Parathyroid adenoma (tissue), 2 donors: ENCODE results near the gene UTP18.
"Not testable (repeated sequence)": the region's sequence is repeated elsewhere in the genome, so short reads cannot be mapped to it uniquely, and the experiment has no call there.

Source experiments
- H2AFZ ChIP-seq: fragments of 300-600 bp; sonication (generic); one replicate; pipeline ENCODE4 v1.7.0; 2017; ENCODE audit warnings: antibody characterized with exemption, mild to moderate bottlenecking
- H3K27ac ChIP-seq: fragments of 300-600 bp; sonication (generic); one replicate; pipeline ENCODE4 v1.7.0; 2017
- H3K27me3 ChIP-seq: fragments of 300-600 bp; sonication (generic); one replicate; pipeline ENCODE4 v1.7.0; 2017; ENCODE audit warnings: low read length; ENCODE audit not compliant: control insufficient read depth, insufficient read depth
- H3K36me3 ChIP-seq: fragments of 300-600 bp; sonication (generic); one replicate; pipeline ENCODE4 v1.7.0; 2017; ENCODE audit warnings: low read length; ENCODE audit not compliant: control insufficient read depth, insufficient read depth
- H3K4me1 ChIP-seq: fragments of 300-600 bp; sonication (generic); one replicate; pipeline ENCODE4 v1.7.0; 2017; ENCODE audit warnings: control low read depth
- H3K4me2 ChIP-seq: fragments of 300-600 bp; sonication (generic); one replicate; pipeline ENCODE4 v1.7.0; 2017; ENCODE audit warnings: low read length
- H3K4me3 ChIP-seq: fragments of 300-600 bp; sonication (generic); one replicate; pipeline ENCODE4 v1.7.0; 2017; ENCODE audit warnings: low read depth, low read length
- H3K79me2 ChIP-seq: fragments of 300-600 bp; sonication (generic); one replicate; pipeline ENCODE4 v1.7.0; 2017; ENCODE audit warnings: control low read depth
- H3K9ac ChIP-seq: fragments of 300-600 bp; sonication (generic); one replicate; pipeline ENCODE4 v1.7.0; 2017; ENCODE audit warnings: mild to moderate bottlenecking
- H3K9me3 ChIP-seq: fragments of 300-600 bp; sonication (generic); one replicate; pipeline ENCODE4 v1.7.0; 2017; ENCODE audit warnings: low read length; ENCODE audit not compliant: control insufficient read depth
- TF ChIP-seq, protein P1 (sequence below): fragments of 300-600 bp; sonication (generic); IDR thresholded peaks from one replicate; pipeline ENCODE4 v1.7.0; 2017; ENCODE audit warnings: antibody characterized with exemption, mild to moderate bottlenecking
- donor health status: primary hyperparathyroidism.

UTP18 gene

DNA sequence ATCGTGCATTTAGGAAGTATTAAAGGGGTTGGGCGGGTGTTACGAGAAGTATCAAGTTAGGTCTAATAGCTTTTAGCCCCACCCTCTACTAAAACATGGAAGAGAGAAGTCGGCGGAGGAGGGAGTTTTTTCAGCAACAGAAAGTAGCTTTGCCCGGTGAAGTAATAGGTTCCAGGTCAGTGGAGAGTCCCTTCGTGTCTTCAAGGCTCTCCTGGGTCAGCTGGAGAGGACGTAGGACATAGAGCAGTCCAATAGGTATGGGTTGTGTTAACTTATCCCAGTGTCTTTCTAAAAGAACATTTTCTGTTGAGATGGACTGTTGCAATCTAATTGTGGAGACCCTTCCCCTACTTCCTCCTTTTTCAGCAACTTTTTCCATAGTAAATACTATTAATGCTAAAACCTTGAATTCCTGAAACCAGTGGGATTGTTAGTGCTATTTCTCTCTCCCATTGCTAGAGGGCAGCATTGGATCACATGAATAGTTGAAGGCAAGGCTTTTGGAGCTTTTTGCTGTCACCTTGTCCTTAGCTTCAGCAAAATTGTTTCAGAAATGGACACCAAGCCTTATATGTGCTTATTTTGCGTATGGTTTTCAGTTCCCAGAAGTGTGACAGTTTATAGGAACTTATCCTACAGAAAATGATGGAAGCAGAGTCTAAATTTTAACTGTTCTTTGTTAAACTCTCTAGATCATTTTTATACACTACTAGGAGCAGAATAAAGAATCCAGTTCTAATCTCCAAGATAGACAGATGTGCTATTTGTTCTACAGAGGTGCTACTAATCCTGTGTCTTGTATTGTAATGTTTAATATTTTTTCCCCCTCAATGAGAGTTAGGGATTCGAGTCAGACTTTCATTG lies 38.4 kb downstream of the UTP18 start:
- H3K4me2 ChIP-seq = no peak overlapping the region
- H3K9ac ChIP-seq = no peak overlapping the region
- no peak overlapping the region for H2AFZ ChIP-seq
- no peaks in the 10 kb centered on the region for H3K4me1 ChIP-seq
- H3K9me3 ChIP-seq = no peaks in the 10 kb centered on the region
- no peak overlapping the region for H3K27ac ChIP-seq
- H3K4me3 ChIP-seq = no peak overlapping the region
- H3K79me2 ChIP-seq = no peaks in the 10 kb centered on the region
- H3K27me3 ChIP-seq = no peaks in the 10 kb centered on the region
- TF ChIP-seq, protein P1, sequence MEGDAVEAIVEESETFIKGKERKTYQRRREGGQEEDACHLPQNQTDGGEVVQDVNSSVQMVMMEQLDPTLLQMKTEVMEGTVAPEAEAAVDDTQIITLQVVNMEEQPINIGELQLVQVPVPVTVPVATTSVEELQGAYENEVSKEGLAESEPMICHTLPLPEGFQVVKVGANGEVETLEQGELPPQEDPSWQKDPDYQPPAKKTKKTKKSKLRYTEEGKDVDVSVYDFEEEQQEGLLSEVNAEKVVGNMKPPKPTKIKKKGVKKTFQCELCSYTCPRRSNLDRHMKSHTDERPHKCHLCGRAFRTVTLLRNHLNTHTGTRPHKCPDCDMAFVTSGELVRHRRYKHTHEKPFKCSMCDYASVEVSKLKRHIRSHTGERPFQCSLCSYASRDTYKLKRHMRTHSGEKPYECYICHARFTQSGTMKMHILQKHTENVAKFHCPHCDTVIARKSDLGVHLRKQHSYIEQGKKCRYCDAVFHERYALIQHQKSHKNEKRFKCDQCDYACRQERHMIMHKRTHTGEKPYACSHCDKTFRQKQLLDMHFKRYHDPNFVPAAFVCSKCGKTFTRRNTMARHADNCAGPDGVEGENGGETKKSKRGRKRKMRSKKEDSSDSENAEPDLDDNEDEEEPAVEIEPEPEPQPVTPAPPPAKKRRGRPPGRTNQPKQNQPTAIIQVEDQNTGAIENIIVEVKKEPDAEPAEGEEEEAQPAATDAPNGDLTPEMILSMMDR = peak; percentile 65
- H3K36me3 ChIP-seq = no peaks in the 10 kb centered on the region

DNA sequence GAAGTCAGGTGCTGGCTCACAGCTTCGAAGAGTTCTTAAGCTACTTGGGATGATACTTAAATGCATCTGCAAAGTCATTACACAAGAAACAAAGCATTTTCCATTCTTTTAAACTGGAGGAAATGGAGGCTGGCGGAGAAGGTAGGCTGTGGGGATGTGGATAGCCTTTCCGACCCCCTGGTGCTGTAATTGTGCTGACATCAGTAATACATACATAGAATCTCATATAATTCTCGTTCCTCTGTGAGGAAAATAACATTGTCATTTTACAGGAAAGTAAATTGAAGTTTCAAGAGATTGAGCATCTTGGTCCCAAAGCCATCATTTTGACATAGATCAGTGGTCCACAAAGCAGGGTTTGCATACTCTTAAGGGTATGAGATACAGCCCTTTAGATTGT lies 39.5 kb downstream of the UTP18 start:
- no peak overlapping the region for H3K9ac ChIP-seq
- no peak overlapping the region for H3K27ac ChIP-seq

DNA sequence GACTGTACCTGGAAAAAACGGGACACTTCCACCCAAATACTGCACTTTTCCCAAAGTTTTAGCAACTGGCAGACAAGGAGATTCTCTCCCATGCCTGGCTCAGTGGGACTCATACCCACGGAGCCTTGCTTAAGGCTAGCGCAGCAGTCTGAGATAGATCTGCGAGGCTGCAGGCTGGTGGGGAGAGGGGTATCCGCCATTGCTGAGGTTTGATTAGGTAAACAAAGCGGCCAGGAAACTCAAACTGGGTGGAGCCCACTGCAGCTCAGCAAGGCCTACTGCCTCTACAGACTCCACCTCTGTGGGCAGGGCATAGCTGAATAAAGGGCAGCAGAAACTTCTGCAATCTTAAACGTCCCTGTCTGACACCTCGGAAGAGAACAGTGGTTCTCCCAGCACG lies 44.8 kb downstream of the UTP18 start:
- Histone ChIP-seq H3K4me1 (no peaks in the 10 kb centered on the region), H3K4me3 (no peak overlapping the region), H3K4me2 (no peak overlapping the region), H3K9me3 (no peaks in the 10 kb centered on the region), H3K27ac (no peak overlapping the region), H2AFZ (no peak overlapping the region), H3K36me3 (no peaks in the 10 kb centered on the region), H3K27me3 (no peaks in the 10 kb centered on the region), H3K79me2 (no peaks in the 10 kb centered on the region), H3K9ac (no peak overlapping the region)
- TF ChIP-seq, protein P1 = no peak

More for the DNA sequence above, 39.5 kb downstream of the UTP18 start:
- Histone ChIP-seq H3K4me1 (no peaks in the 10 kb centered on the region), H3K4me2 (no peak overlapping the region), H3K36me3 (no peaks in the 10 kb centered on the region), H3K79me2 (no peaks in the 10 kb centered on the region), H3K9me3 (no peaks in the 10 kb centered on the region), H2AFZ (no peak overlapping the region), H3K4me3 (no peak overlapping the region), H3K27me3 (no peaks in the 10 kb centered on the region)
- TF ChIP-seq, protein P1 = no peak

DNA sequence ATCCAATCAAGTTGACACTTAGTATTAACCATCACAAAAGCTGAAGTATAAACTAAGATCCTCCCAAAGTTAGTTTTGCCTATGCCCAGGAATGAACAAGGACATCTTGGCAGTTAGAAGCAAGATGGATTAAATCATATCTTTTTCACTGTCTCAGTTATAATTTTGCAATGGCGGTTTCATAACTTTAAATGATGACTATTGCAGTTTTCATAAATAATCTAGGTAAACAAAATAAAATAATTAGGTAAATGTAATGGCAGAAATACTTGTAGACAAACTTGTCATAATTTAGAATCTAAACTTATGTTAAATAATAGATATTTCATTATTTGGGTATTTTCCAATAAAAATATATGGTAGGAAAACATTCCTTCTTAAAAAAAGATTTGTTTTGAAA lies 51.7 kb downstream of the UTP18 start:
- H3K27me3 ChIP-seq, H2AFZ ChIP-seq, H3K4me2 ChIP-seq, H3K36me3 ChIP-seq, H3K4me3 ChIP-seq, H3K4me1 ChIP-seq, H3K27ac ChIP-seq, H3K9ac ChIP-seq, H3K9me3 ChIP-seq, H3K79me2 ChIP-seq: not testable (repeated sequence)

DNA sequence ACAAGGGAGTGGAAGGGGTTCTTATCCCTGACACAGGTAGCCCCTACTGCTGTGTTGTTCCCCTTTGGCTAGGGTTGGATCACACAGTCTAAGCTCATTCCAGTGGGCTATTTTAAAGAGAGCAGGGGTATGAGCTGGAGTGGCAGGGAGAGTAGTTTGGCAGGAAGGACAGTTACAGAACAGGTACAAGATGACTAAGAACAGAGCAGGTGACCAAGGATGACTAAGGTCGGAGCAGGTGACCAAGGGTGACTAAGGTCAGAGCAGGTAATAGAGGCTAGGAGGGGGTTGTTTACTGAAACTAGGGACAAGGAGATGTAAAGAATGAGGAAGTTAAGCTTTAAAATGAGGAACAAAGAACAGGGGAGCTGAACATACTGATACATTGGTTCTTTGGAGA lies 58.8 kb downstream of the UTP18 start:
- H3K27ac ChIP-seq = no peak overlapping the region
- H2AFZ ChIP-seq = no peak overlapping the region
- H3K79me2 ChIP-seq = no peaks in the 10 kb centered on the region
- H3K9me3 ChIP-seq = no peaks in the 10 kb centered on the region
- no peaks in the 10 kb centered on the region for H3K27me3 ChIP-seq
- TF ChIP-seq, protein P1 = no peak
- H3K4me1 ChIP-seq = no peaks in the 10 kb centered on the region
- no peak overlapping the region for H3K9ac ChIP-seq
- H3K36me3 ChIP-seq = no peaks in the 10 kb centered on the region
- H3K4me3 ChIP-seq = no peak overlapping the region
- no peak overlapping the region for H3K4me2 ChIP-seq
